Measurements from ENCODE around the gene HNRNPL.

Gene HNRNPL

DNA sequence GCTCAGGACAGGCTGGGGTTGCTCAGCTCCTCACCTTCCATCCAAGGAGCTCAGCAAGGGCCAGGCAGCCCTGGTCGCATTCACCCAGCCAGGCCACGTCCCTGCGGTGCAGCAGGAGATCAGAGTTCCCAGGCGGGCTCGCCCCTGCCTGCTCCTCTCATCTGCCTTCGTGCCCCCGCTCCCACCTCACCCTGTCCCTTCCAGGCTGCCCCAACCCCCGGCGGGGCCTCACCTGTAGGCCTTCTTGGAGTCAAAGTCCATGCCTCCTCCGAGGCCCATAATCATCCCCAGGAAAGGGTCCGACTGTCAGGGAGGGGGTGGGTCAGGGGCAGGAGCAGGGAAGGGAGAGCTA lies 29.6 kb upstream of the HNRNPL start:
- ATAC-seq: no peak
- TF ChIP-seq, protein P1, sequence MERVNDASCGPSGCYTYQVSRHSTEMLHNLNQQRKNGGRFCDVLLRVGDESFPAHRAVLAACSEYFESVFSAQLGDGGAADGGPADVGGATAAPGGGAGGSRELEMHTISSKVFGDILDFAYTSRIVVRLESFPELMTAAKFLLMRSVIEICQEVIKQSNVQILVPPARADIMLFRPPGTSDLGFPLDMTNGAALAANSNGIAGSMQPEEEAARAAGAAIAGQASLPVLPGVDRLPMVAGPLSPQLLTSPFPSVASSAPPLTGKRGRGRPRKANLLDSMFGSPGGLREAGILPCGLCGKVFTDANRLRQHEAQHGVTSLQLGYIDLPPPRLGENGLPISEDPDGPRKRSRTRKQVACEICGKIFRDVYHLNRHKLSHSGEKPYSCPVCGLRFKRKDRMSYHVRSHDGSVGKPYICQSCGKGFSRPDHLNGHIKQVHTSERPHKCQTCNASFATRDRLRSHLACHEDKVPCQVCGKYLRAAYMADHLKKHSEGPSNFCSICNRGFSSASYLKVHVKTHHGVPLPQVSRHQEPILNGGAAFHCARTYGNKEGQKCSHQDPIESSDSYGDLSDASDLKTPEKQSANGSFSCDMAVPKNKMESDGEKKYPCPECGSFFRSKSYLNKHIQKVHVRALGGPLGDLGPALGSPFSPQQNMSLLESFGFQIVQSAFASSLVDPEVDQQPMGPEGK (CRISPR knock-in tag; IDR thresholded peaks at IDR 0.05; ENCODE audit: borderline replicate concordance): no peak
- TF ChIP-seq ZFP30 (CRISPR knock-in tag; IDR thresholded peaks at IDR 0.05) (no peak), ZNF565 (CRISPR knock-in tag; conservative IDR thresholded peaks at IDR 0.05; ENCODE audit: low read depth) (no peak), ESRRG (CRISPR knock-in tag; IDR thresholded peaks at IDR 0.05) (no peak), GLIS3 (CRISPR knock-in tag; IDR thresholded peaks at IDR 0.05) (no peak), ISL1 (CRISPR knock-in tag; IDR thresholded peaks at IDR 0.05) (no peak)
- TF ChIP-seq, protein P2, sequence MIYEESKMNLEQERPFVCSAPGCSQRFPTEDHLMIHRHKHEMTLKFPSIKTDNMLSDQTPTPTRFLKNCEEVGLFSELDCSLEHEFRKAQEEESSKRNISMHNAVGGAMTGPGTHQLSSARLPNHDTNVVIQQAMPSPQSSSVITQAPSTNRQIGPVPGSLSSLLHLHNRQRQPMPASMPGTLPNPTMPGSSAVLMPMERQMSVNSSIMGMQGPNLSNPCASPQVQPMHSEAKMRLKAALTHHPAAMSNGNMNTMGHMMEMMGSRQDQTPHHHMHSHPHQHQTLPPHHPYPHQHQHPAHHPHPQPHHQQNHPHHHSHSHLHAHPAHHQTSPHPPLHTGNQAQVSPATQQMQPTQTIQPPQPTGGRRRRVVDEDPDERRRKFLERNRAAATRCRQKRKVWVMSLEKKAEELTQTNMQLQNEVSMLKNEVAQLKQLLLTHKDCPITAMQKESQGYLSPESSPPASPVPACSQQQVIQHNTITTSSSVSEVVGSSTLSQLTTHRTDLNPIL (CRISPR knock-in tag; IDR thresholded peaks at IDR 0.05; ENCODE audit: low read depth): no peak

DNA sequence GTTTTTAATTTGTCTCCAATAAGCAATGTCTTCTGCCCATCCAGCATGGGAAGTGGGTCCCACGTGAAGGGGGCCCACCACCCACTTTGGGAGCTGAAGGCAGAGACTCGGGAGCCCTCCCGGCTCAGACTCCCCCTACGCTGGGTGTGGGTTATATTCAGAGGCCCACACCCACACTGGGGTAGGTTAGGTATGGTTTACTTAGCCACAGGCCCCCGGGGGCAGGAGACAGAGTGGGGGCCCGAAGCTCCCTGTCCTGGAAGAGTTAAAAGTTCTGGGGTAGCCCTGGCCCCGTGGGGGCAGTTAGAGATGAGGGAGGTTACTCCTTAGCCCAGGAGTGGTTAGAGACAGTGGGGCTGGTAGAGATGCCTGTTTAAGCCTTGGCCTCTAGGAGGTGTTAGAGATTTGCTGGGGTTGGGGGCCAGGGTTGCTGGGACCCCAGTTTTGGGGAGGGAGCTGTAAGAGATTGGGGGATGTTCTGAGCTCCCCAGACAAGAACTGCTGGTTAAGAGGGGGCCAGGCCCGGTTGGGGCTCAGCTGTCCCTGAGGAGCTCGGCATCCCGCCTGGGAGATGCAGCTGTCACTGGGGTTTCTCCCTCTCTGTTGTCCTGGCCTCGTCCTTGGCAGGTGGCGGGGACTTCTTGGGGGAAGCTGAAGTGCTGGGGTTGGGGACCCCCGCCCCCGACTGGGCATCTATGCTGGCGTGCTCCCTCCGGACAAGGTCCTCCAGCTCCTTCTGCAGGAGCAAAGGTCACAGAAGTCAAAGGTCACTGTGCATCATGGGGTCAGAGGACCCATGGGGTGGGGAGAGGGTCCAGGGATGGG lies 29.0 kb upstream of the HNRNPL start:
- ATAC-seq: no peak

DNA sequence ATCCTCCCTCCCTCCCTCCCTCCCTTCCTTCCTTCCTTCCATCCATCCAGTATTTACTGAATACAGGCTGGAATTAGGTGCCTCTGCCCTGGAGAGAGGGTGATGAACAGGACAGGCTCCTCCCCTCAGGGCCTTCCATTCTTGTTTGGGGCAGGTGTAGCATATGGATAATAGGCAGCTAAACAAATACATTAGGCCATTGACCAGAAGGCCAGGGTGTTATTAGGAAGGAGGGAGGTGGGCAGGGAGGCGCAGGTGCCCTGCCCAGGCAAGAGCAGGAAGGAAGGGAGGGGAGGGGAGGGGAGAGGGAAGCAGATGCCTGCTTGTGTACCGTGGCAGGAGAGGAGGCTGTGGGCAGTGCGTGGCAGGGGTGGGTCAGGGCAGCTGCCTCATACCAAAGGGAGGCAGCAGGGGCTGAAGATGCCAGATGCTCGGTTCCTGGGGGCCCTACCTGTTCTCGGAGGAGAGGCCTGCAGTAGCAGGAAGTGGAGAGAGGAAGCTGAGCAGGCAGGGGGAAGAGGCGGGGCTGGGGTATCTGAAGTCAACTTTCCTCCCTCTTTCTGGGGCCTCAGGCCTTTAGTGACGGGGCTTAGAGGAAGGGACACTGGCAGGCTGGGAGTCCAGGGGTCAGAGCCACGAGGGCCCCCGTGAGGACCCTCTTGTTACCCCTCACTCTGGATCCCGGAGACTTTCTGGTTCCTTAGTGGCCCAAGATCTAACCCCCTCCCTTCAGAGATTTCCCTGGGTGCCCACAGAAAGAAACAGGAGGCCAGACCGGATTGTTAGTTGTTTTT lies 28.2 kb upstream of the HNRNPL start, which contains the start of gene RINL:
Gene RINL, minus strand, starts transcription at position 495 of the 794 bp plus-strand sequence. CDS start 1,533 bp downstream, outside the sequence.
- peak; percentile 28; the same call in 2 of the 3 replicates for ATAC-seq
- TF ChIP-seq, protein P3, sequence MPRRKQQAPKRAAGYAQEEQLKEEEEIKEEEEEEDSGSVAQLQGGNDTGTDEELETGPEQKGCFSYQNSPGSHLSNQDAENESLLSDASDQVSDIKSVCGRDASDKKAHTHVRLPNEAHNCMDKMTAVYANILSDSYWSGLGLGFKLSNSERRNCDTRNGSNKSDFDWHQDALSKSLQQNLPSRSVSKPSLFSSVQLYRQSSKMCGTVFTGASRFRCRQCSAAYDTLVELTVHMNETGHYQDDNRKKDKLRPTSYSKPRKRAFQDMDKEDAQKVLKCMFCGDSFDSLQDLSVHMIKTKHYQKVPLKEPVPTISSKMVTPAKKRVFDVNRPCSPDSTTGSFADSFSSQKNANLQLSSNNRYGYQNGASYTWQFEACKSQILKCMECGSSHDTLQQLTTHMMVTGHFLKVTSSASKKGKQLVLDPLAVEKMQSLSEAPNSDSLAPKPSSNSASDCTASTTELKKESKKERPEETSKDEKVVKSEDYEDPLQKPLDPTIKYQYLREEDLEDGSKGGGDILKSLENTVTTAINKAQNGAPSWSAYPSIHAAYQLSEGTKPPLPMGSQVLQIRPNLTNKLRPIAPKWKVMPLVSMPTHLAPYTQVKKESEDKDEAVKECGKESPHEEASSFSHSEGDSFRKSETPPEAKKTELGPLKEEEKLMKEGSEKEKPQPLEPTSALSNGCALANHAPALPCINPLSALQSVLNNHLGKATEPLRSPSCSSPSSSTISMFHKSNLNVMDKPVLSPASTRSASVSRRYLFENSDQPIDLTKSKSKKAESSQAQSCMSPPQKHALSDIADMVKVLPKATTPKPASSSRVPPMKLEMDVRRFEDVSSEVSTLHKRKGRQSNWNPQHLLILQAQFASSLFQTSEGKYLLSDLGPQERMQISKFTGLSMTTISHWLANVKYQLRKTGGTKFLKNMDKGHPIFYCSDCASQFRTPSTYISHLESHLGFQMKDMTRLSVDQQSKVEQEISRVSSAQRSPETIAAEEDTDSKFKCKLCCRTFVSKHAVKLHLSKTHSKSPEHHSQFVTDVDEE (CRISPR knock-in tag; IDR thresholded peaks at IDR 0.05): no peak
- TF ChIP-seq BACH2 (CRISPR knock-in tag; IDR thresholded peaks at IDR 0.05; ENCODE audit: borderline replicate concordance) (no peak), ZNF565 (CRISPR knock-in tag; conservative IDR thresholded peaks at IDR 0.05; ENCODE audit: low read depth) (no peak), SNAI2 (CRISPR knock-in tag; IDR thresholded peaks at IDR 0.05) (no peak), TOX (CRISPR knock-in tag; IDR thresholded peaks at IDR 0.05; ENCODE audit: borderline replicate concordance) (no peak), ARNTL (CRISPR knock-in tag; IDR thresholded peaks at IDR 0.05; ENCODE audit: borderline replicate concordance, low read depth) (no peak), RARB (CRISPR knock-in tag; IDR thresholded peaks at IDR 0.05) (no peak), TCF4 (CRISPR knock-in tag; IDR thresholded peaks at IDR 0.05; ENCODE audit: borderline replicate concordance) (no peak), ISL1 (CRISPR knock-in tag; IDR thresholded peaks at IDR 0.05) (no peak)
- TF ChIP-seq, protein P4, sequence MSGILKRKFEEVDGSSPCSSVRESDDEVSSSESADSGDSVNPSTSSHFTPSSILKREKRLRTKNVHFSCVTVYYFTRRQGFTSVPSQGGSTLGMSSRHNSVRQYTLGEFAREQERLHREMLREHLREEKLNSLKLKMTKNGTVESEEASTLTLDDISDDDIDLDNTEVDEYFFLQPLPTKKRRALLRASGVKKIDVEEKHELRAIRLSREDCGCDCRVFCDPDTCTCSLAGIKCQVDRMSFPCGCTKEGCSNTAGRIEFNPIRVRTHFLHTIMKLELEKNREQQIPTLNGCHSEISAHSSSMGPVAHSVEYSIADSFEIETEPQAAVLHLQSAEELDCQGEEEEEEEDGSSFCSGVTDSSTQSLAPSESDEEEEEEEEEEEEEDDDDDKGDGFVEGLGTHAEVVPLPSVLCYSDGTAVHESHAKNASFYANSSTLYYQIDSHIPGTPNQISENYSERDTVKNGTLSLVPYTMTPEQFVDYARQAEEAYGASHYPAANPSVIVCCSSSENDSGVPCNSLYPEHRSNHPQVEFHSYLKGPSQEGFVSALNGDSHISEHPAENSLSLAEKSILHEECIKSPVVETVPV (CRISPR knock-in tag; IDR thresholded peaks at IDR 0.05): no peak
- TF ChIP-seq, protein P5, sequence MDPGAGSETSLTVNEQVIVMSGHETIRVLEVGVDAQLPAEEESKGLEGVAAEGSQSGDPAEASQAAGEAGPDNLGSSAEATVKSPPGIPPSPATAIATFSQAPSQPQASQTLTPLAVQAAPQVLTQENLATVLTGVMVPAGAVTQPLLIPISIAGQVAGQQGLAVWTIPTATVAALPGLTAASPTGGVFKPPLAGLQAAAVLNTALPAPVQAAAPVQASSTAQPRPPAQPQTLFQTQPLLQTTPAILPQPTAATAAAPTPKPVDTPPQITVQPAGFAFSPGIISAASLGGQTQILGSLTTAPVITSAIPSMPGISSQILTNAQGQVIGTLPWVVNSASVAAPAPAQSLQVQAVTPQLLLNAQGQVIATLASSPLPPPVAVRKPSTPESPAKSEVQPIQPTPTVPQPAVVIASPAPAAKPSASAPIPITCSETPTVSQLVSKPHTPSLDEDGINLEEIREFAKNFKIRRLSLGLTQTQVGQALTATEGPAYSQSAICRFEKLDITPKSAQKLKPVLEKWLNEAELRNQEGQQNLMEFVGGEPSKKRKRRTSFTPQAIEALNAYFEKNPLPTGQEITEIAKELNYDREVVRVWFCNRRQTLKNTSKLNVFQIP (CRISPR knock-in tag; IDR thresholded peaks at IDR 0.05; ENCODE audit: borderline replicate concordance, low read depth): no peak

More for the DNA sequence above, 29.0 kb upstream of the HNRNPL start:
- TF ChIP-seq PPARA (CRISPR knock-in tag; IDR thresholded peaks at IDR 0.05; ENCODE audit: borderline replicate concordance): no peak
- no peak for TF ChIP-seq ISL1 (CRISPR knock-in tag; IDR thresholded peaks at IDR 0.05)
- TF ChIP-seq RARB (CRISPR knock-in tag; IDR thresholded peaks at IDR 0.05): no peak
- TF ChIP-seq ZNF8 (CRISPR knock-in tag; IDR thresholded peaks at IDR 0.05): no peak
- no peak for TF ChIP-seq ZNF565 (CRISPR knock-in tag; conservative IDR thresholded peaks at IDR 0.05; ENCODE audit: low read depth)
- TF ChIP-seq, protein P2 (CRISPR knock-in tag; IDR thresholded peaks at IDR 0.05; ENCODE audit: low read depth): no peak
- no peak for TF ChIP-seq ARNTL (CRISPR knock-in tag; IDR thresholded peaks at IDR 0.05; ENCODE audit: borderline replicate concordance, low read depth)
- TF ChIP-seq SNAI2 (CRISPR knock-in tag; IDR thresholded peaks at IDR 0.05): no peak
- TF ChIP-seq, protein P1 (CRISPR knock-in tag; IDR thresholded peaks at IDR 0.05; ENCODE audit: borderline replicate concordance): no peak

Data from SK-N-SH treated with all-trans-retinoic acid at 6 μM for 48 hours (cell line).